Middle frontal gyrus (tissue), 1 donor: ENCODE data around the gene CDKN3.
"Not testable (repeated sequence)": the region's sequence is repeated elsewhere in the genome, so short reads cannot be mapped to it uniquely, and the experiment has no call there.

Source experiments
- DNase-seq: peaks from one replicate; pipeline ENCODE4 v3.0.0-alpha.2; 2015; ENCODE audit warnings: low spot score; ENCODE audit errors: extremely low spot score

Gene CDKN3

DNA sequence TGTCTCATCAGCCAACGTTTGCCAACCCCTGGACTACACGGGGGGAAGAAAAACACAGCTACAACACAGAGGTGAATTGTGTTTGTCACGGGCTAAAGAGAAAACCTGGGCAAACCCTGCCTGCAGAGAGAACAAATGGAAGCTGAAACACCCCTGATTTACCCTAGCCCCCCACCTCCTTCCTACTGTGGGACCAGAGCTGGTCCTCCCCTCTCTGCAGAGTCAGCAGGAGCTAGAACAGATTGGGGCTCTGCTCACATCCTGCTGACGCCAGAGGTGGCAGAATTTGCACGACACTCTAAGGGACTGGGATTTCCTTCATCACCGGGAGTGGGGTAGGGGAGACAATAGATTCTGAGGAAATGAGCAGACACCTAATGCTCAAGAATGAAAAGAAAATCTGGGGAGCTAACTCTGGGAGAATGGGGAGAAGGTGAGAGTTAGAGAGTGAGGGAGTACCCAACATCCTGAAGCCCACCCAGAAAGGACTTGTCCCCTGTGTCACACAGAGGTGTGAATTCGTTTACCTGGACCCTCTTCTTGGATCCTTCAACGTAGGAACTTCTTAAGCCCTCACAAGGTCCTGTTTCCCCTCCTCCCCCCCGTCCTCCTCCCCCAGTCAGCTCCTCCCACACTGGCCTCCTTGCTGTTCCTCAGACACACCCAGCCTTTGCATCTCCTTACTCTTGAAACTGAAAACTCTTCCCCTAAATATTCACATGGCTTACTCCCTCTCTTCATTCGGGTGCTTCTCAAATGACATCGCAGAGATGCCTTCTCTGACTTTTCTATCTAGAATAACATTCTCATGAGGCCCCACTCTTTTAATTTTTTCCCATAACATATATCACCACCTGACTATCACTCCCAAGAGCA is 26.2 kb upstream of the CDKN3 start:
- DNase-seq, result no peak

- DNase-seq, result no peak
Measured at GRCh38 chr14:54374117-54374884, 22.5 kb upstream of the CDKN3 start.

- no peak for DNase-seq
Measured at GRCh38 chr14:54377501-54377900, 19.3 kb upstream of the CDKN3 start.

- DNase-seq, result not testable (repeated sequence)
Measured at GRCh38 chr14:54378893-54379292, 17.9 kb upstream of the CDKN3 start.

- not testable (repeated sequence) for DNase-seq
Measured at GRCh38 chr14:54380558-54380957, 16.2 kb upstream of the CDKN3 start.

GRCh38 chr14:54381821-54382220 is 15.0 kb upstream of the CDKN3 start:
- DNase-seq, result no peak

DNA sequence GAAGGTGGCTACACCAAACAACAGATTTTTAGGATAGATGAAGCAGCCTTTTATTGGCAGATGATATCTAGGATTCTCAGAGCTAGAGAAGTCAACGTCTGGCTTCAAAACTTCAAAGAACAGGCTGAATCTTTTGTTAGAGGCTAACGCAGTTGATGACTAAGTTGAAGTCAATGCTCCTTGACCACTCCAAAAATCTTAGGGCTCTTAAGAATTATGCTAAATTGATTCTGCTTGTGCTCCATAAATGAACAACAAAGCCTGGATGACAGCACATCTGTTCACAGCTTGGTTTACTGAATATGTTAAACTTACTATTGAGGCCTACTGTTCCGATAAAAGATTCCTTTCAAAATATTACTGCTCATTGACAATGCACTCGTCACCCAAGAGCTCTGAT is 13.0 kb upstream of the CDKN3 start:
- DNase-seq, result no peak

DNA sequence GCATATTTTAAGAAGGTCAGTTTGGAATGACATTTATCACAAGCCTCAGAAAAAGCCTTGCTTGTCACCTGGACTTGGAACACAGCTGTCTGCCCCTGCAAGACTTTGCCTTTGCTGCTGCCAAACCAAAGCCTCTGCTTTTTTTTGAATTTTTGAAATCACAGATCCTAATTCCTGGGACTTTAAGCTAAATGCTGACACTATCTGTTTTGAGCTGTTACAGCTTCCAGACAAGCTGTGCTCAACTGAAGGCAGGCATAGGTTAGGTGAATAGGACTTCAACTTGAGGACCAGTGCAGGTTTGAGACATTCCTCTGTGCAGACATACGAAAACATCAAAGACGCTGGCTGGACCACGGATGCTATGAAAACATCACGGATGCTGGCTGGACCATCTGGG is 11.3 kb upstream of the CDKN3 start:
- DNase-seq, result no peak

- no peak for DNase-seq
Measured at GRCh38 chr14:54387328-54387727, 9.5 kb upstream of the CDKN3 start.

DNA sequence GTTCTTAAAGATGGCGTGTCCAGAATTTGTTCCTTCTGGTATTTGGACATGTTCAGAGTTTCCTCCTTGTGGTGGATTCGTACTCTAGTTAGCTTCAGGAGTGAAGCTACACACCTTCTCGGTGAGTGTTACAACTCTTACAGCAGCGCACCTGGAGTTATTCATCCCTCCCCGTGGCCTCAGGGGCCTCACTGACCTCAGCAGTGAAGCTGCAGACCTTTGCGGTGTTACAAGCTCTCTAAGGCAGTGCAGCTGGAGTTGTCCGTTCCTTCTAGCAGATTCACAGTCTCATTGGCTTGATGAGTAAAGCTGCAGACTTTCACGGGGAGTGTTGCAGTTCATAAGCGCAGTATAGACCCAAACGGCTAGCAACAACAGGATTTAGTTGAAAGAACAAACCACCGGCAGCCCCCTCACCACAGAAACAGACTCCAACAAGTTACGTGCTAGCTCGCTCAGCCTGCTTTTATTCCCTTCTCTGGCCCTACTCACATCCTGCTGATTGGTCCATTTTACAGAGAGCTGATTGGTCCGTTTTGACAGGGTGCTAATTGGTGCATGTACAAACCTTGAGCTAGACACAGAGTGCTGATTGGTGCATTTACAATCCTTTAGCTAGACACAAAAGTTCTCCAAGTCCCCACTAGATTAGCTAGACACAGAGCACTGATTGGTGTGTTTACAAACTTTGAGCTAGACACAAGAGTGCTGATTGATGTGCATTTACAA is 4.5 kb upstream of the CDKN3 start:
- DNase-seq, result no peak

DNA sequence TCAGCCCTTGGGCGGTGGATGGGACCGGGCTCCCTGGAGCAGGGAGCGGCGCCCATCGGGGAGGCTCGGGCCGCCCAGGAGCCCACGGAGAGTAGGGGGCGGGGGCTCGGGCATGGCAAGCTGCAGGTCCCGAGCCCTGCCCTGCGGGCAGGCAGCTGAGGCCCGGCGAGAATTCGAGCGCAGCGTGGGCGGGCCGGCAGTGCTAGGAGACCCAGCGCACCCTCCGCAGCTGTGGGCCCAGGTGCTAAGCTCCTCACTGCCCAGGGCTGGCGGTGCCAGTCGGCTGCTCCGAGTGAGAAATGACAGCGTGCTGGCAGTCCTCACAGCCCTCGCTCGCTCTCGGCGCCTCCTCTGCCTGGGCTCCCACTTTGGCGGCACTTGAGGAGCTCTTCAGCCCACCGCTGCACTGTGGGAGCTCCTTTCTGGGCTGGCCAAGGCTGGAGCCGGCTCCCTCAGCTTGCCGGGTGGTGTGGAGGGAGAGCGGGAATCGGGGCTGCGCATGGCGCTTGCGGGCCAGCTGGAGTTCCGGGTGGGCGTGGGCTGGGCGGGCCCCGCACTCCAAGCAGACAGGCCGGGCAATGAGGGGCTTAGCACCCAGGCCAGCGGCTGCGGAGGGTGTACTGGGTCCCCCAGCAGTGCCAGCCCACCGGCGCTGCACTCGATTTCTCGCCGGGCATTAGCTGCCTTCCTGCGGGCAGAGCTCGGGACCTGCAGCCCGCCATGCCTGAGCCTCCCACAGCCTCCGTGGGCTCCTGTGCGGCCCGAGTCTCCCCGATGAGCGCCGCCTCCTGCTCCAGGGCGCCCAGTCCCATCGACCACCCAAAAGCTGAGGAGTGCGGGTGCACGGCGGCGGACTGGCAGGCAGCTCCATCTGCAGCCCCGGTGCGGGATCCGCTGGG is 3.6 kb upstream of the CDKN3 start:
- DNase-seq, result not testable (repeated sequence)

- no peak for DNase-seq
Measured at GRCh38 chr14:54394596-54394995, 2.2 kb upstream of the CDKN3 start.

DNA sequence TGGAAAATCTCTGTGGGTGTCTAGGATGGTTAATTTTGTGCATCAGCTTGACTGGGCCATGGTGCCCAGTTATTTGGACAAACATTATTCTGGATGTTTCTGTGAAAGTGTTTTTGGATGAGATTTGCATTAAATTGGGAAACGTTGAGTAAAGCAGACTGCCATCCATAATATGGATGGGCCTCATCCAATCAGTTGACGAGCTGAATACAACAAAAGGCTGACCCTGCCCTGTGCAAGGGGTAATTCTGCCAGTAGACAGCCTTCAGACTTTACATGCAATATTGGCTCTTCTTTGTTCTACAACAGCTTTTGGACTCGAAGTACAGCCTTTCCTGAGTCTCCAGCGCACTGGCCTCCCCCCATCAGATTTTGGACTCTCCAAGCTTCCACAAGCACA is 1.5 kb upstream of the CDKN3 start:
- DNase-seq, result no peak

- DNase-seq, result no peak
Measured at GRCh38 chr14:54395716-54396115, 1.1 kb upstream of the CDKN3 start.

- DNase-seq, result no peak
Measured at GRCh38 chr14:54396183-54396492, 669 bp upstream of the CDKN3 start.

GRCh38 chr14:54399560-54399959 is 2.8 kb downstream of the CDKN3 start:
- DNase-seq, result no peak

- DNase-seq, result not testable (repeated sequence)
Measured at GRCh38 chr14:54403401-54404005, 6.7 kb downstream of the CDKN3 start.

- no peak for DNase-seq
Measured at GRCh38 chr14:54410215-54410614, 13.4 kb downstream of the CDKN3 start.

DNA sequence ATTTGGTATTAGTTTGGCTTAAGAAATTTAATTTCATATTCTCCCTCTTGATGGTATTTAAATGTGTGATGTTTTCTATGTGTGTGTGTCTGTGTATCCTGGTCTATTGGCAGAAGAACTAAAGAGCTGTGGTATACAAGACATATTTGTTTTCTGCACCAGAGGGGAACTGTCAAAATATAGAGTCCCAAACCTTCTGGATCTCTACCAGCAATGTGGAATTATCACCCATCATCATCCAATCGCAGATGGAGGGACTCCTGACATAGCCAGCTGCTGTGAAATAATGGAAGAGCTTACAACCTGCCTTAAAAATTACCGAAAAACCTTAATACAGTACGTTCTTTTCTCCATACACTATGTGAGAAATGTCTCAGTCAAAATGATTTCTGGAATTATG is 14.6 kb downstream of the CDKN3 start:
- DNase-seq, result no peak

DNA sequence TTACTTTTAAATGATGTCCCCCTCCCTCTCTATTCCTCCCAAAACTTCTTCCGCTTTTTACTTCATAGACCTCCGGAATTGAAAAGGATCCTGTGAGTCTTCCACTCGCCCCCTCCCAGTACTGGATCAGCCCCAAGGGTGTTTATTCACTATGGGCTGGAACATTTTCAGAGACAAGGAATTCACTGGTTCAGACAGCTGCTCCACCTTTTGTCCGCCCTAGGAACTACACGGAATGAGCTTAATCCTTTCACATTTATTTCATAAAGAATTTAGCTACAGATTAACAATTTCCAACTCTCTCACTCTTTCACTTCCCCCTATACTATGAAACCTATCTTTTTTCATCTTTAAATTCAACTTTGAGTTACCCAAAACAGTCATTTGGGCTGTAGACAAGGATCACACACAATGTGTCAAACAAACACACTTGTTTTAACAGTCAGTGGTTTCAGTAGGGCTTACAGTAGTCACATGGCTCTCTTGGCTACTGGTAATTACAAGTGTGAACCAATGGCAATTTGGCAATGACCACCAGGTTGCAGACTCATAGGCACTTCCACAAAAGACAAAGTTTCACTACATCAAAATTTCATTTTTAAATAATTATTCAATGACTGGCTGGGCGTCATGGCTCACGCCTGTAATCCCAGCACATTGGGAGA is 23.8 kb downstream of the CDKN3 start:
- DNase-seq, result no peak
